OCI-LY1 (cell line): ENCODE data around the gene KRT39.

Experiments
- H2AFZ ChIP-seq: fragments of 200-600 bp; sonication (generic), shearing (Covaris generic); 2 replicates; pipeline ENCODE4 v1.6.0; 2014; ENCODE audit warnings: antibody characterized with exemption, mild to moderate bottlenecking, low read length
- H3F3A ChIP-seq: fragments of 200-600 bp; sonication (generic), shearing (Covaris generic); 2 replicates; pipeline ENCODE4 v1.6.0; 2014; ENCODE audit warnings: mild to moderate bottlenecking, antibody characterized with exemption, low read length, moderate library complexity; ENCODE audit not compliant: insufficient read depth
- H3K27ac ChIP-seq: fragments of 200-600 bp; sonication (generic); 2 replicates; pipeline ENCODE4 v1.5.1; 2014; ENCODE audit warnings: low read length, mixed run types, mild to moderate bottlenecking, low read depth; ENCODE audit not compliant: poor library complexity, severe bottlenecking
- H3K27me3 ChIP-seq: fragments of 200-600 bp; sonication (generic); 2 replicates; pipeline ENCODE4 v1.6.0; 2014; ENCODE audit warnings: antibody characterized with exemption, mild to moderate bottlenecking, low read length, moderate library complexity; ENCODE audit not compliant: insufficient read depth
- H3K36me3 ChIP-seq: fragments of 200-600 bp; sonication (generic); 2 replicates; pipeline ENCODE4 v1.6.1; 2014; ENCODE audit warnings: mild to moderate bottlenecking, antibody characterized with exemption, low read length, moderate library complexity, mixed read lengths; ENCODE audit not compliant: insufficient read depth
- H3K4me1 ChIP-seq: fragments of 200-600 bp; sonication (generic); 2 replicates; pipeline ENCODE4 v1.5.1; 2014; ENCODE audit warnings: mild to moderate bottlenecking, low read length, moderate library complexity; ENCODE audit not compliant: insufficient read depth, severe bottlenecking
- H3K4me2 ChIP-seq: fragments of 200-600 bp; sonication (generic), shearing (Covaris generic); 2 replicates; pipeline ENCODE4 v1.6.1; 2014; ENCODE audit warnings: low read length
- H3K4me3 ChIP-seq: fragments of 200-600 bp; sonication (generic); 2 replicates; pipeline ENCODE4 v1.5.1; 2014; ENCODE audit warnings: low read length, low read depth, mild to moderate bottlenecking, mixed read lengths; ENCODE audit not compliant: poor library complexity, severe bottlenecking
- H3K79me2 ChIP-seq: fragments of 200-600 bp; shearing (Covaris generic); 2 replicates; pipeline ENCODE4 v1.6.1; 2016; ENCODE audit warnings: mixed run types, low read length, mixed read lengths; ENCODE audit not compliant: insufficient read depth
- H3K9ac ChIP-seq: fragments of 200-600 bp; sonication (generic), shearing (Covaris generic); 2 replicates; pipeline ENCODE4 v1.6.1; 2014; ENCODE audit warnings: mild to moderate bottlenecking, low read length, mixed read lengths
- H3K9me2 ChIP-seq: fragments of 200-600 bp; sonication (generic), shearing (Covaris generic); 2 replicates; pipeline ENCODE4 v1.6.1; 2014; ENCODE audit warnings: low read depth, mild to moderate bottlenecking, low read length, mixed read lengths
- H3K9me3 ChIP-seq: fragments of 200-600 bp; shearing (Covaris generic); 2 replicates; pipeline ENCODE4 v1.6.1; 2014; ENCODE audit warnings: low read length, mixed read lengths
- H4K20me1 ChIP-seq: fragments of 200-600 bp; sonication (generic), shearing (Covaris generic); 2 replicates; pipeline ENCODE4 v1.6.0; 2016; ENCODE audit warnings: mild to moderate bottlenecking, low read length; ENCODE audit not compliant: insufficient read depth
- CTCF ChIP-seq: fragments of 200-600 bp; sonication (generic), shearing (Covaris generic); IDR thresholded peaks from 2 replicates; pipeline ENCODE4 v1.5.1; 2017; ENCODE audit warnings: mild to moderate bottlenecking, antibody characterized with exemption, low read length, moderate library complexity, mixed read lengths
- EZH2 ChIP-seq: fragments of 200-600 bp; sonication (generic), shearing (Covaris generic); IDR thresholded peaks from 2 replicates; pipeline ENCODE4 v1.8.0; 2017; ENCODE audit warnings: borderline replicate concordance, mixed run types, mild to moderate bottlenecking, antibody characterized with exemption, low read length, moderate library complexity, mixed read lengths

Gene KRT39

GRCh38 chr17:41009936-41010335, 43.2 kb upstream of the KRT39 start:
- Histone ChIP-seq H4K20me1 (no peaks in the 10 kb centered on the region), H3K36me3 (no peaks in the 10 kb centered on the region), H2AFZ (no peak overlapping the region), H3K9me2 (no peaks in the 10 kb centered on the region), H3K4me3 (no peak overlapping the region), H3K79me2 (no peaks in the 10 kb centered on the region), H3F3A (no peaks in the 10 kb centered on the region), H3K27ac (no peak overlapping the region), H3K9ac (no peak overlapping the region), H3K27me3 (no peaks in the 10 kb centered on the region; the same call in 1 of the 2 replicates), H3K4me2 (no peak overlapping the region), H3K4me1 (no peaks in the 10 kb centered on the region), H3K9me3 (no peaks in the 10 kb centered on the region)
- no peak for TF ChIP-seq CTCF
- no peak for TF ChIP-seq EZH2

GRCh38 chr17:41009301-41009760, 42.6 kb upstream of the KRT39 start:
- H3K27me3 ChIP-seq: no peaks in the 10 kb centered on the region; the same call in 1 of the 2 replicates
- H3K36me3 ChIP-seq: no peaks in the 10 kb centered on the region
- H3K9ac ChIP-seq: no peak overlapping the region
- H3K4me2 ChIP-seq: no peak overlapping the region
- no peaks in the 10 kb centered on the region for H3K9me3 ChIP-seq
- H3K79me2 ChIP-seq: no peaks in the 10 kb centered on the region
- H2AFZ ChIP-seq: no peak overlapping the region
- H3K4me3 ChIP-seq: no peak overlapping the region
- no peaks in the 10 kb centered on the region for H4K20me1 ChIP-seq
- H3F3A ChIP-seq: no peaks in the 10 kb centered on the region
- H3K4me1 ChIP-seq: no peaks in the 10 kb centered on the region
- H3K27ac ChIP-seq: no peak overlapping the region
- no peak for TF ChIP-seq CTCF
- no peak for TF ChIP-seq EZH2
- no peaks in the 10 kb centered on the region for H3K9me2 ChIP-seq

- no peaks in the 10 kb centered on the region for H3K9me3 ChIP-seq
- TF ChIP-seq CTCF (no peak), EZH2 (no peak)
- no peaks in the 10 kb centered on the region for H3K79me2 ChIP-seq
- no peaks in the 10 kb centered on the region for H3K4me1 ChIP-seq
- H3K36me3 ChIP-seq: no peaks in the 10 kb centered on the region
- H4K20me1 ChIP-seq: no peaks in the 10 kb centered on the region
- no peaks in the 10 kb centered on the region for H3F3A ChIP-seq
- H3K4me3 ChIP-seq: no peak within 1 kb of the TSS
- H3K4me2 ChIP-seq: no peak within 1 kb of the TSS
- H3K27me3 ChIP-seq: no peaks in the 10 kb centered on the region; the same call in 1 of the 2 replicates
- H3K9ac ChIP-seq: no peak within 1 kb of the TSS
- no peaks in the 10 kb centered on the region for H3K9me2 ChIP-seq
- no peak within 1 kb of the TSS for H3K27ac ChIP-seq
- H2AFZ ChIP-seq: no peak within 1 kb of the TSS
Observed at GRCh38 chr17:41008811-41009210, 42.1 kb upstream of the KRT39 start, which contains the start of gene KRTAP3-1. KRTAP3-1 (minus strand) TSS chr17:41009128; CDS start chr17:41009074, 54 bp downstream.
